ENCODE measurements around the gene UGT1A3.

Gene UGT1A3

GRCh38 chr2:233799087-233799665 is 70.3 kb downstream of the UGT1A3 start:
- no peak for DNase-seq

DNA sequence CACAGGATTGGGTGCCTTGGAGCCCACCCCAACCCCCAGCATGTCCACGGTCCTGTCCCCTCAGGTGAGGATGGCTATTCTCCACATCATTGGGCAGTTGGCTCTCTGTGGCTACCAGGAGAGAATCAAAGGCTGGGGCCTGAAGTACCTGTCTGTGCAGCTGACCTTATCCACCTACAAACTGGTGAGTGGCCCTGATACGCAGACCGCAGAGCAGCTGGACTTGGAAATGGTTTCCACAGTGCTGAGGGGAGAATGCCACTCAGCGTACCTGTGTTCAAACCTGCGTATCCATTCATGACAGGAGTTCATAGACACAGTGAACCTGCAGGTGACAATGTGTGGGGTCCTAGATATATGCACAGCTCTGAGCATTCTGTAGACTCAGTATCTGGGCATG is 70.9 kb downstream of the UGT1A3 start:
- DNase-seq, result no peak

GRCh38 chr2:233800208-233800607 is 71.4 kb downstream of the UGT1A3 start:
- DNase-seq, result no peak

- DNase-seq, result no peak
Measured at GRCh38 chr2:233801357-233802131, 72.7 kb downstream of the UGT1A3 start.

- DNase-seq, result no peak
Measured at GRCh38 chr2:233802132-233802815, 73.4 kb downstream of the UGT1A3 start.

DNA sequence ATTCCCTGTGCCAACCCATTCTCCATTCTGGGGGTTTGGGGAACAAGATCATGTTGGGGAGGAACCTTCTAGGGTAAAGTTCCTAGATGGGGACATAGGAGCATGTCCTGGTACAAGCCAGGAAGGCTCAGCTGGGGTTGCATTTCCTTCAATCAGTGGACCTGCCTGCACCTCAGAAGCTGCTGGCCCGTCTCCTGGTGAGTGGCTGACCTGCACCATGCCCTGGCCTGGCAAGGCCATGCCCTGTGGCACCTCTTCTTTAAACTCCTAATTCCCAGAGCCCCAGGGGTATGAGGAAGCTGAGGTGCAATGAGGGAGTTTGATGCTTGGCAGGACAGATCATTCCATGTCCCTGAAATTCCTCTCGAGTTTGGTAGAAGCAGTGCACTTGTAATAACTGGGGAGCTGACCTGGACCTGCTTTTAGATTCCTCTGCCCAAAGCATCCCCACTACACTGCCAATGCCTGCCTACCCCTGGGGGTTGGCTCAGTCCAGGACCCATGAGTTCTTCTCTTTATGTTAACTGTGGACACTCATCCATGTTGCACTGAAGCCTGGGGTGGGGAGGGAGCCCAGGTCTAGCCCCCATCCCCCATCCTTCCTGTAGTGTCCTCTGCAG is 74.6 kb downstream of the UGT1A3 start:
- no peak for DNase-seq

GRCh38 chr2:233803994-233804393 is 75.2 kb downstream of the UGT1A3 start:
- DNase-seq, result no peak

- DNase-seq, result no peak
Measured at GRCh38 chr2:233807215-233807865, 78.5 kb downstream of the UGT1A3 start.

DNA sequence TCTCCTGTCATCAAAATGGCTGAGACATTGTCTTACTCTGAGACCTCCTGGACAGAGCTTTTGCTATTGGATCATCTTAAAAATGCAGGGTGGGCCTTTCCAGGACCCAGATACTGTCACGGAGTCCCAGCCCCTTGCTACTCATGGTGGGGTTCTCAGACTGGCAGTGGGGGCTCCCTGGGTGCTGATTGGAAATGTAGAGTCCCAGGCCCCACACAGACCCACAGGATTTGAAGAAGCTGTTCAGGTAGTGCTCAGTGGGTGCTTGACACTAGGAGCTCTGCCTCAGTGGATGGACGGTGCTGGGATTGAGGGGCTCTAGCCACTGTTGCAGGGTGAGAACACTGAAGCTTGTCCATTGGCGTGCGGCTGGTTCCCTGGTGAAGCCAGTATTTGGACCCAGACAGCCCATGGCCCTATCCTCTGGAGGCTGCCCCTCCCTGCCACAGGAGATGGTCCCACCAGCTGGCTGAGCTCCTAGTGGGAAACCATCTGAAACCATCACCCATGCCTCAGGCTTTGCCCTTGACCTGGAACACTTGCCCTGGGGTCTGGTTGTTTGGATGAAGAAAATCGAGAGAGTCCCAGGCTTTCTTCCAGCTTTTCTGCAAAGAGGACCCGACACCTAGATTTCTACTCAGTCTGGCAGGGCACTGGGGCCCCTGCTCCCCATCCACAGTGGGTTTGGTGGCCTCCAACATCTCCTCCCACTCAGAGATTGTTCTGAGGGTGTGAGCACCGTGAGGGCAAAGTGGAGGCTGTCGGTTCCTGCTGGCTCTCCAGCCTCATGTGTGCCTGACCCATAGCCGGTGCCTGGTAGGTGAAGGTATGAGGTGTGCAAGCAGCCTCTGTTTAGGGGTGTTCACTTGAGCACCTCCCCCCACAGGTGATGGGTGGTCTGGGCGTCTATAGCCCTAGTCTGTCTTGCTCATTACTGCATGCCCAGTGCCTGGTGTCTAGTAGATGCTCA is 79.4 kb downstream of the UGT1A3 start:
- no peak for DNase-seq

GRCh38 chr2:233810385-233810784 is 81.5 kb downstream of the UGT1A3 start:
- no peak for DNase-seq

GRCh38 chr2:233811087-233811486 is 82.2 kb downstream of the UGT1A3 start:
- DNase-seq, result no peak

- no peak for DNase-seq
Measured at GRCh38 chr2:233811732-233812131, 82.9 kb downstream of the UGT1A3 start.

- DNase-seq, result no peak
Measured at GRCh38 chr2:233813236-233814055, 84.6 kb downstream of the UGT1A3 start.

- no peak for DNase-seq
Measured at GRCh38 chr2:233814056-233814835, 85.4 kb downstream of the UGT1A3 start.

GRCh38 chr2:233815861-233816260 is 87.0 kb downstream of the UGT1A3 start:
- no peak for DNase-seq

- no peak for DNase-seq
Measured at GRCh38 chr2:233816334-233816733, 87.5 kb downstream of the UGT1A3 start.

DNA sequence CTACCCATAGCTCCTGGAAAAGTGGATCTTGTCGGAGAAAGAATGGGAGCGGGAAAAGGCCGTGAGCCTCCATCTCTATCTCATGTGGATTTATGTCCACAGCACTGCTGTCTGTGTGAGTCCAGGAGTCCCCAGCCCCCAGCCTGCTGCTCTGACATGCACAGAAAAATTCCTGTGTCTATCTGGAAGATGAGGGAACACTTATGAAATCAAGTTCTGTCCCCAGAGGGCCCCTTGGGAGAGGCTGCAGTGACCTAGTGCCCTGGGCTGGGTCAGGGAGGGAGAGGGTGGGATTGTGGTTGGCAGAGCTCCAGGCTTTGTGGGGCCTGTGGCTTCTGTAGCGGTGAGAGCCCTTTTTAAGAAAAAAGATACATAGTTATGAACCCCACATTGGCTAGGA is 87.9 kb downstream of the UGT1A3 start:
- DNase-seq, result no peak

- no peak for DNase-seq
Measured at GRCh38 chr2:233817361-233817911, 88.6 kb downstream of the UGT1A3 start.

DNA sequence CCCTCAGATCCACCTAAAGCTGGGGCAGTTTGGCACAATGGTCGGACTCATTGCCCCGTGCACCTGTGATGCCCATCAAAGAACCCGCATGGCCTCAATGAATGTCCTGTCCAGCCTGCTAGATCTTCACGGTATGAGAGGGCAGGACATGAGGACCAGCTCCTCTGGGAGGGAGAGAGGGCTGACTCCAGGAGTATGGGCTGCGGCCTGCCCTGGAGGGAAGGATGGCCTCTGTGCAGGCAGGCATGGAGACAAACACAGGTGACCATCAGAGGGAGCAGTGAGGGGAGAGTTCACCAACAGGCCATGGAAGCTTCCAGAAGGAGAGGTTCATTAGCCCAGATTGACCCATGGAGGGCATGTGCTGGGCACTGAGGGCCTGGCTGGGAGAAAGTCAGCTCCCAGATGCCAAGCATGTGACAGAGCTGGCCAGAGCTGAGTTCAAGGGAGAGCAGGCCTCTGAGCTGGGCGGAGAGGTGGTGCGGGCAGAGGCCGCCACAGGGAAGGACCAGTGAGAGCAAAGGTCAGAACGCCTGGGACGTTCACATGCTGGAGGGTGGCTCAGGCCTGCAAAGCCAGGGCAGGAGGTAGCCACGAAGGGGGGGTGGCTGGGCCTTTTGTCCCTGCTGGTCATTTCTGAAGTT is 89.3 kb downstream of the UGT1A3 start:
- DNase-seq, result no peak

Data from CD4-positive, alpha-beta T cell treated with Interferon gamma for 1 hour (primary cell).